B cell (primary cell): ENCODE measurements around the gene CATSPER3. TPM values are rescaled to one million over a fixed set of nuclear protein-coding genes. Genes with fewer than 3 reads are reported as not detected.

ENCODE experiments used
- ATAC-seq: fragments of 200-7000 bp; cut with Tn5 transposase; one replicate; pipeline ENCODE4 v1.10.0; 2021; ENCODE audit warnings: low read depth, mild to moderate bottlenecking, moderate number of reproducible peaks, moderate library complexity
- CTCF ChIA-PET: fragments of 350-600 bp; sonication (Branson Sonifier 250); formaldehyde crosslinking; loops from one replicate; lab custom pipeline; 2021; ENCODE audit warnings: antibody characterized with exemption, inconsistent platforms; lab: Charles Lee
- POLR2A ChIA-PET: fragments of 350-600 bp; sonication (Branson Sonifier 250); formaldehyde crosslinking; loops from one replicate; lab custom pipeline; 2021; ENCODE audit warnings: antibody characterized with exemption; lab: Charles Lee
- DNase-seq: peaks from one replicate; pipeline ENCODE4 v3.0.0; 2013
- H2AFZ ChIP-seq: 2 replicates; pipeline ENCODE4 v1.6.1; 2012; ENCODE audit warnings: mild to moderate bottlenecking, low read depth, low read length; ENCODE audit not compliant: insufficient read depth, poor library complexity, severe bottlenecking
- H3K27ac ChIP-seq, 2 donors: 1 replicate in 1 of 2; 2 replicates in 1 of 2; pipeline ENCODE4 v1.5.1; 2012 to 2013; ENCODE audit warnings: low read length in 2 of 2, mild to moderate bottlenecking in 2 of 2, moderate library complexity in 1 of 2
- H3K27me3 ChIP-seq, 4 experiments: fragments of 200-600 bp in 1 of 4; sonication (generic) in 1 of 4; replicated peaks in 1 of 4; 1 replicate in 2 of 4; 2 replicates in 2 of 4; pipeline versions ENCODE4 v1.6.1 to v1.7.0; 2013 to 2016; ENCODE audit warnings: low read length in 3 of 4, mild to moderate bottlenecking in 2 of 4, mixed read lengths in 1 of 4, moderate library complexity in 1 of 4; ENCODE audit not compliant: insufficient read depth in 4 of 4, control insufficient read depth in 3 of 4; ENCODE audit errors: control extremely low read depth in 1 of 4
- H3K36me3 ChIP-seq, 2 experiments: replicated peaks in 1 of 2; 1 replicate in 1 of 2; 2 replicates in 1 of 2; pipeline versions ENCODE4 v1.6.1 to v1.7.1; 2013; ENCODE audit warnings: low read length in 1 of 2; ENCODE audit not compliant: insufficient read depth in 2 of 2, control insufficient read depth in 1 of 2; ENCODE audit errors: control extremely low read depth in 1 of 2, extremely low read depth in 1 of 2
- H3K4me1 ChIP-seq, 2 donors: fragments of 200-600 bp in 1 of 2; sonication (generic) in 1 of 2; 1 replicate in 1 of 2; 2 replicates in 1 of 2; pipeline versions ENCODE4 v1.5.1 to v1.6.1; 2013 to 2017; ENCODE audit warnings: low read length in 2 of 2; ENCODE audit not compliant: control insufficient read depth in 2 of 2, insufficient read depth in 2 of 2
- H3K4me2 ChIP-seq: replicated peaks from 2 replicates; pipeline ENCODE3; 2012; ENCODE audit warnings: mild to moderate bottlenecking, low read depth, low read length; ENCODE audit not compliant: poor library complexity, severe bottlenecking
- H3K4me3 ChIP-seq, 5 experiments: fragments of 200-600 bp in 1 of 5; sonication (generic) in 1 of 5; 1 replicate in 3 of 5; 2 replicates in 2 of 5; pipeline versions ENCODE4 v1.5.1 to v1.7.0; 2011 to 2016; ENCODE audit warnings: low read length in 4 of 5, mild to moderate bottlenecking in 4 of 5, low read depth in 2 of 5, control low read depth in 1 of 5, moderate library complexity in 1 of 5; ENCODE audit not compliant: insufficient read depth in 1 of 5; ENCODE audit errors: control extremely low read depth in 1 of 5, extremely low read depth in 1 of 5
- H3K79me2 ChIP-seq: fragments of 200-600 bp; sonication (generic); one replicate; pipeline ENCODE4 v1.6.0; 2016; ENCODE audit warnings: low read length; ENCODE audit not compliant: control insufficient read depth, insufficient read depth
- H3K9ac ChIP-seq: fragments of 200-600 bp; sonication (generic); 2 replicates; pipeline ENCODE4 v1.6.1; 2017; ENCODE audit warnings: mild to moderate bottlenecking, low read length, moderate library complexity
- H3K9me3 ChIP-seq, 3 donors: one replicate each; pipeline versions ENCODE4 v1.6.1 to v1.7.1; 2013; ENCODE audit warnings: low read length in 2 of 3; ENCODE audit not compliant: control insufficient read depth in 2 of 3, insufficient read depth in 1 of 3; ENCODE audit errors: control extremely low read depth in 1 of 3
- H4K20me1 ChIP-seq: 2 replicates; pipeline ENCODE4 v1.6.0; 2012; ENCODE audit warnings: mild to moderate bottlenecking, low read length; ENCODE audit not compliant: insufficient read depth, control insufficient read depth, poor library complexity, severe bottlenecking
- H3K27ac Mint-ChIP-seq: one replicate; pipeline ENCODE4 v1.8.0; 2021; ENCODE audit warnings: mixed read lengths
- H3K27me3 Mint-ChIP-seq: one replicate; pipeline ENCODE4 v1.8.0; 2021; ENCODE audit warnings: mixed read lengths
- H3K4me1 Mint-ChIP-seq: one replicate; pipeline ENCODE4 v1.8.0; 2021; ENCODE audit warnings: mixed read lengths
- H3K4me3 Mint-ChIP-seq: one replicate; pipeline ENCODE4 v1.8.0; 2021; ENCODE audit warnings: mixed read lengths
- H3K9me3 Mint-ChIP-seq: one replicate; pipeline ENCODE4 v1.8.0; 2022; ENCODE audit warnings: mixed read lengths; ENCODE audit not compliant: insufficient read depth
- CTCF ChIP-seq: fragments of 200-600 bp; IDR thresholded peaks from one replicate; pipeline ENCODE4 v1.8.0; 2022; ENCODE audit warnings: antibody characterized with exemption, mild to moderate bottlenecking
- EZH2 ChIP-seq: IDR thresholded peaks from 2 replicates; pipeline ENCODE4 v1.6.1; 2012; ENCODE audit warnings: borderline replicate concordance, low read depth, mild to moderate bottlenecking, moderate library complexity, low read length; ENCODE audit not compliant: insufficient read depth, poor library complexity, severe bottlenecking
- WGBS: methylation state at CpG from one replicate; pipeline ENCODE4 v1.1.5; 2013; ENCODE audit warnings: missing lambda C conversion rate; ENCODE audit not compliant: insufficient coverage; 5-methylcytosine and 5-hydroxymethylcytosine counted together
- intact Hi-C: fragments of 100-400 bp; cut with micrococcal nuclease; formaldehyde crosslinking; loops from one replicate; pipeline ENCODE4 v1.10.0; 2022
- polyA plus RNA-seq: library from polyadenylated mRNA; depleted of rRNA; stranded (reverse); fragments of >200 nt; gene quantifications from 2 replicates; pipeline ENCODE4 v1.2.3, GENCODE V29; 2012
- total RNA-seq, 2 donors: library from RNA; stranded (reverse); fragments of 120-200 nt in 1 of 2; gene quantifications; 1 replicate in 1 of 2; 2 replicates in 1 of 2; pipeline versions ENCODE4 v1.2.3 to v1.2.4, GENCODE V29; 2013 to 2022

Gene CATSPER3
- total and polyA plus RNA-seq, 2 donors (not counting 1 experiment from before 2014, with no cell fraction given): 0.79 to 1.3 TPM

GRCh38 chr5:135038205-135038812 lies 70.6 kb downstream of the CATSPER3 start:
- peak overlapping the region; percentile 41 for H3K4me3 Mint-ChIP-seq
- WGBS: 20% methylated on average over 18 of the region's 20 CpGs

More at GRCh38 chr5:135038205-135038812, 70.6 kb downstream of the CATSPER3 start:
- Histone ChIP-seq H3K4me3 (peak overlapping the region in 1 of 5 experiments; percentile 34), H2AFZ (peak overlapping the region; percentile 27), H3K36me3 (no peaks in the 10 kb centered on the region), H3K9ac (peak overlapping the region; percentile 22), H3K27ac (no peak overlapping the region), H3K4me1 (peaks cover 40 to 58% of the 10 kb centered on the region in 2 donors), H3K9me3 (peaks cover 0 to 58% (median 0%) of the 10 kb centered on the region in 3 donors), H3K4me2 (peak overlapping the region; percentile 69), H3K79me2 (no peaks in the 10 kb centered on the region), H3K27me3 (peaks cover 0 to 85% (median 68%) of the 10 kb centered on the region in 4 experiments), H4K20me1 (peaks cover 27% of the 10 kb centered on the region)
- Mint-ChIP-seq H3K9me3 (no peaks in the 10 kb centered on the region), H3K4me1 (peaks cover 39% of the 10 kb centered on the region), H3K27me3 (peaks cover 63% of the 10 kb centered on the region), H3K27ac (no peak overlapping the region)
- ChIA-PET POLR2A (no interaction called here), CTCF (interaction anchor here (2.1 kb wide), 1 partner anchor 10 kb away, joined by 6 read pairs; no protein-coding TSS in a partner anchor)
- peak; percentile 46 for DNase-seq
- intact Hi-C loops: no loop called here
- ATAC-seq: no peak
- TF ChIP-seq EZH2: peak; percentile 94
- TF ChIP-seq CTCF: no peak
